Neural crest cell (in vitro differentiated cells): ENCODE measurements around the gene COL20A1. TPM values are rescaled to one million over a fixed set of nuclear protein-coding genes. Genes with fewer than 3 reads are reported as not detected.

ENCODE experiments used
- DNase-seq: peaks from one replicate; pipeline ENCODE4 v3.0.0; 2021; ENCODE audit warnings: low read depth, mixed read lengths, low spot score
- H3K27ac Mint-ChIP-seq: one replicate; pipeline ENCODE4 v1.8.0; 2021; ENCODE audit warnings: mild to moderate bottlenecking, mixed read lengths; ENCODE audit not compliant: unreplicated experiment
- H3K27me3 Mint-ChIP-seq: 2 replicates; pipeline ENCODE4 v1.8.0; 2021; ENCODE audit warnings: low read depth, mild to moderate bottlenecking, mixed read lengths
- H3K36me3 Mint-ChIP-seq: 2 replicates; pipeline ENCODE4 v1.8.0; 2021; ENCODE audit warnings: low read depth, mild to moderate bottlenecking, mixed read lengths
- H3K4me1 Mint-ChIP-seq: 2 replicates; pipeline ENCODE4 v1.8.0; 2021; ENCODE audit warnings: mixed read lengths
- H3K4me3 Mint-ChIP-seq: one replicate; pipeline ENCODE4 v1.8.0; 2021; ENCODE audit warnings: mild to moderate bottlenecking, mixed read lengths
- H3K9me3 Mint-ChIP-seq: 2 replicates; pipeline ENCODE4 v1.8.0; 2021; ENCODE audit warnings: mixed read lengths
- total RNA-seq: library from RNA; stranded (reverse); gene quantifications from 2 replicates; pipeline ENCODE4 v1.2.1, GENCODE V29; 2021
- TF ChIP-seq, protein P1 (sequence below): fragments of 200-600 bp; sonication (generic); conservative IDR thresholded peaks from 2 replicates; pipeline ENCODE4 v1.5.0; 2021; ENCODE audit warnings: antibody characterized with exemption, mild to moderate bottlenecking

Gene COL20A1
- total RNA-seq, 1 donor from 2014 or later, result 10.2 TPM

GRCh38 chr20:63315731-63316491, 22.9 kb downstream of the COL20A1 start:
- TF ChIP-seq, protein P1, sequence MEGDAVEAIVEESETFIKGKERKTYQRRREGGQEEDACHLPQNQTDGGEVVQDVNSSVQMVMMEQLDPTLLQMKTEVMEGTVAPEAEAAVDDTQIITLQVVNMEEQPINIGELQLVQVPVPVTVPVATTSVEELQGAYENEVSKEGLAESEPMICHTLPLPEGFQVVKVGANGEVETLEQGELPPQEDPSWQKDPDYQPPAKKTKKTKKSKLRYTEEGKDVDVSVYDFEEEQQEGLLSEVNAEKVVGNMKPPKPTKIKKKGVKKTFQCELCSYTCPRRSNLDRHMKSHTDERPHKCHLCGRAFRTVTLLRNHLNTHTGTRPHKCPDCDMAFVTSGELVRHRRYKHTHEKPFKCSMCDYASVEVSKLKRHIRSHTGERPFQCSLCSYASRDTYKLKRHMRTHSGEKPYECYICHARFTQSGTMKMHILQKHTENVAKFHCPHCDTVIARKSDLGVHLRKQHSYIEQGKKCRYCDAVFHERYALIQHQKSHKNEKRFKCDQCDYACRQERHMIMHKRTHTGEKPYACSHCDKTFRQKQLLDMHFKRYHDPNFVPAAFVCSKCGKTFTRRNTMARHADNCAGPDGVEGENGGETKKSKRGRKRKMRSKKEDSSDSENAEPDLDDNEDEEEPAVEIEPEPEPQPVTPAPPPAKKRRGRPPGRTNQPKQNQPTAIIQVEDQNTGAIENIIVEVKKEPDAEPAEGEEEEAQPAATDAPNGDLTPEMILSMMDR, result no peak
- no peaks in the 10 kb centered on the region for H3K9me3 Mint-ChIP-seq
- no peak for DNase-seq
- no peaks in the 10 kb centered on the region for H3K27me3 Mint-ChIP-seq
- H3K27ac Mint-ChIP-seq, result no peak overlapping the region
- H3K4me1 Mint-ChIP-seq, result no peaks in the 10 kb centered on the region
- no peaks in the 10 kb centered on the region for H3K36me3 Mint-ChIP-seq
- H3K4me3 Mint-ChIP-seq, result no peak overlapping the region

- TF ChIP-seq, protein P1, result no peak
- H3K4me3 Mint-ChIP-seq, result no peak overlapping the region
- no peaks in the 10 kb centered on the region for H3K9me3 Mint-ChIP-seq
- no peaks in the 10 kb centered on the region for H3K36me3 Mint-ChIP-seq
- H3K4me1 Mint-ChIP-seq, result no peaks in the 10 kb centered on the region
- no peak overlapping the region for H3K27ac Mint-ChIP-seq
- no peaks in the 10 kb centered on the region for H3K27me3 Mint-ChIP-seq
- DNase-seq, result no peak
Measured at GRCh38 chr20:63316502-63316921, 23.5 kb downstream of the COL20A1 start.

DNA sequence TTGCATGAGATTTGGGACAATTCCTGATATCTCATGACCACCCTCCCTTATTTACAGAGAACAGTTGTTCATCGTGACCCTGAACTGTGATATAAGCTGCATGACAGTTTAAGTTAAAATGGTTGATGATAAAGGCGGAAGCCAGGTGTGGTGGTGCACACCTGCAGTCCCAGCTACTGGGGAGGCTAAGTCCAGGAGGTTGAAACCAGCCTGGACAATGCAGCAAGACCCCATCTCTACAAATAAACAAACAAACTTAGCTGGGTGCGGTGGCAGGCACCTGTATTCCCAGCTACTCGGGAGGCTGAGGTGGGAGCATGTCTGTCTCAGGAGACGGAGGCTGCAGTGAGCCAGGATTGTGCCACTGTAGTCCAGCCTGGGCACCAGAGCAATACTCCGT, 24.1 kb downstream of the COL20A1 start:
- DNase-seq, result no peak
- no peaks in the 10 kb centered on the region for H3K36me3 Mint-ChIP-seq
- H3K27me3 Mint-ChIP-seq, result no peaks in the 10 kb centered on the region
- H3K27ac Mint-ChIP-seq, result no peak overlapping the region
- H3K4me3 Mint-ChIP-seq, result no peak overlapping the region
- no peaks in the 10 kb centered on the region for H3K9me3 Mint-ChIP-seq
- TF ChIP-seq, protein P1, result no peak
- H3K4me1 Mint-ChIP-seq, result no peaks in the 10 kb centered on the region

DNA sequence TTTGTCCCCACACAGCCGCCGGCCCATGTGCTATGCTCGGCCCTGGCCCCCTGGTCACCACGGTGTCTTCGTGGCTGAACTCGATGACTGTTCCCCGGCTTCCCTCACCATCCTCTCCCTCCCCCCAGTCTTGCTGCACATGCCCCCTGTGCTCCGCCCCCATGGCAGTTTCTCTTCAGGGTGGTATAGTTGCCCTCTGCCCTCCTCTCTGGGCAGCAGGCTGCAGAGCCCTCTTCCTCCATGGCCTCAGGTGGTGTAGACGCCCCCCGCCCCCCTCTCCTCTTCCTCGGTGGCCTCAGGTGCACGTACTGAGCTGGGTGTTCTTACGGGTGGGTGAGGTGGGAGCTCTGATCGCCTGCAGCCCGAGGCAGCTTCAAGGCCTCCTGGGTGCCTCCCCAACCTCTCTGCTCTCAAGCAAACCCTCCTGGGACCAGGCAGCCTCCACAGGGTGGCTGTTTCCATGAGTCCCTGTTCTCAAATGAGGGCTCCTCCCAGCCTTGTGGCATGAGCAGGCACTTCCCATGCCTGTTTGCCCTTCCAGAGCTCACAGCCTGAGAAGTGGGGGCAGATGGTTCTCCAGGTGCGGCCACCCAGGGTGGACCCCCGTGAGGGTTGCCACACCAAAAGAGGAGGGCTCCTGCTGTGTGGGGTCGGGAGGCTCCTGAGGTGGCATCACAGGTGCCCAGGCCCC, 24.8 kb downstream of the COL20A1 start:
- no peak overlapping the region for H3K4me3 Mint-ChIP-seq
- DNase-seq, result no peak
- no peaks in the 10 kb centered on the region for H3K27me3 Mint-ChIP-seq
- no peak overlapping the region for H3K27ac Mint-ChIP-seq
- no peaks in the 10 kb centered on the region for H3K36me3 Mint-ChIP-seq
- TF ChIP-seq, protein P1, result no peak
- no peaks in the 10 kb centered on the region for H3K4me1 Mint-ChIP-seq
- H3K9me3 Mint-ChIP-seq, result no peaks in the 10 kb centered on the region

GRCh38 chr20:63318391-63319163, 25.6 kb downstream of the COL20A1 start:
- DNase-seq, result no peak
- H3K4me1 Mint-ChIP-seq, result peaks cover 5% of the 10 kb centered on the region
- no peaks in the 10 kb centered on the region for H3K36me3 Mint-ChIP-seq
- TF ChIP-seq, protein P1, result no peak
- H3K9me3 Mint-ChIP-seq, result no peaks in the 10 kb centered on the region
- no peak overlapping the region for H3K27ac Mint-ChIP-seq
- H3K27me3 Mint-ChIP-seq, result no peaks in the 10 kb centered on the region
- no peak overlapping the region for H3K4me3 Mint-ChIP-seq
